Thyroid gland (tissue), 4 donors: ENCODE results near the gene LAMA2.
"Not testable (repeated sequence)": the region's sequence is repeated elsewhere in the genome, so short reads cannot be mapped to it uniquely, and the experiment has no call there.

Source experiments
- POLR2A ChIP-seq, 2 donors: fragments of 450-650 bp; IDR thresholded peaks; one replicate each; pipeline ENCODE4 v1.6.1; 2017; ENCODE audit warnings: antibody characterized with exemption in 2 of 2, mild to moderate bottlenecking in 2 of 2, moderate library complexity in 1 of 2
- TF ChIP-seq, protein P1 (sequence below), 6 experiments: fragments of 200-600 bp in 3 of 6; fragments of 450-650 bp in 3 of 6; sonication (generic) in 3 of 6; IDR thresholded peaks; one replicate each; pipeline ENCODE4 v1.5.1; 2016 to 2019; ENCODE audit warnings: antibody characterized with exemption in 6 of 6, mild to moderate bottlenecking in 2 of 6, inconsistent platforms in 1 of 6, moderate library complexity in 1 of 6

DNA sequence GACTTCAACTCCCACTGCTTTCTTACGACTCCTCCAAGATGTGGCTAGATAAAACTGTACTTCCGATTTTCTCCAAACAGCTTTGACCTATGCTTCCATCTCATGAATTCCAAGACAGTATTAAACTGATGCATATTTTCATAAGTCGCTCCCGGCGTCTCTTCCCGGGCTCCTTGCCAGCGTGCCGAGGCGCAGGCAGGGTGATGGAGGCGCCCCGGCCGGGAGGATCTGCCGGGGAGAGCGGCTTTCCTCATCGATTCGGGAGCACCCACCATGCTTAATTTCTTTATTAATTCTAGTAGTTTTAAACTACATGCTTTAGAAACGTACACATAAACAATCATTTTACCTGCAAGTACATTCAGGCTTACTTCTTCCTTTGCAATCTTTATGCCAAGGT is 276.3 kb downstream of the LAMA2 start:
- TF ChIP-seq, protein P1, sequence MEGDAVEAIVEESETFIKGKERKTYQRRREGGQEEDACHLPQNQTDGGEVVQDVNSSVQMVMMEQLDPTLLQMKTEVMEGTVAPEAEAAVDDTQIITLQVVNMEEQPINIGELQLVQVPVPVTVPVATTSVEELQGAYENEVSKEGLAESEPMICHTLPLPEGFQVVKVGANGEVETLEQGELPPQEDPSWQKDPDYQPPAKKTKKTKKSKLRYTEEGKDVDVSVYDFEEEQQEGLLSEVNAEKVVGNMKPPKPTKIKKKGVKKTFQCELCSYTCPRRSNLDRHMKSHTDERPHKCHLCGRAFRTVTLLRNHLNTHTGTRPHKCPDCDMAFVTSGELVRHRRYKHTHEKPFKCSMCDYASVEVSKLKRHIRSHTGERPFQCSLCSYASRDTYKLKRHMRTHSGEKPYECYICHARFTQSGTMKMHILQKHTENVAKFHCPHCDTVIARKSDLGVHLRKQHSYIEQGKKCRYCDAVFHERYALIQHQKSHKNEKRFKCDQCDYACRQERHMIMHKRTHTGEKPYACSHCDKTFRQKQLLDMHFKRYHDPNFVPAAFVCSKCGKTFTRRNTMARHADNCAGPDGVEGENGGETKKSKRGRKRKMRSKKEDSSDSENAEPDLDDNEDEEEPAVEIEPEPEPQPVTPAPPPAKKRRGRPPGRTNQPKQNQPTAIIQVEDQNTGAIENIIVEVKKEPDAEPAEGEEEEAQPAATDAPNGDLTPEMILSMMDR (IDR thresholded peaks at IDR 0.05), result not testable (repeated sequence)
- TF ChIP-seq POLR2A (IDR thresholded peaks at IDR 0.05), result not testable (repeated sequence)
